Measurements from ENCODE around the gene DPP6. TPM values are rescaled to one million over a fixed set of nuclear protein-coding genes. Genes with fewer than 3 reads are reported as not detected.

Gene DPP6
- polyA plus RNA-seq, 1 of the 3 experiments (the other 2 are of a cell fraction) = not detected

GRCh38 chr7:154844955-154845354 lies 792.8 kb downstream of the DPP6 start:
- CTCF ChIA-PET = interaction anchor here (0.8 to 5.5 kb wide), 8 partner anchors 8 to 500 kb away, joined by 3 to 29 read pairs (median 6); no protein-coding TSS in a partner anchor
- DNase-seq = no peak

More at GRCh38 chr7:154844955-154845354, 792.8 kb downstream of the DPP6 start:
- Histone ChIP-seq H3K27me3 (ENCODE audit: insufficient read depth) (no peaks in the 10 kb centered on the region), H3K36me3 (replicated peaks in 1 of 2; ENCODE audit: control insufficient read depth in 1 of 2, insufficient read depth in 2 of 2, low read length in 1 of 2) (no peaks in the 10 kb centered on the region), H3K4me2 (no peak overlapping the region), H4K20me1 (ENCODE audit: insufficient read depth) (no peaks in the 10 kb centered on the region), H3K4me3 (ENCODE audit: low read depth in 2 of 2, low read length in 1 of 2) (no peak overlapping the region), H3K9me2 (no peaks in the 10 kb centered on the region), H3K27ac (ENCODE audit: low read depth in 2 of 2, low read length in 1 of 2) (no peak overlapping the region), H3K79me2 (ENCODE audit: insufficient read depth) (no peaks in the 10 kb centered on the region), H3K4me1 (ENCODE audit: control insufficient read depth in 1 of 2, insufficient read depth in 2 of 2, low read depth in 1 of 2, low read length in 1 of 2) (peaks cover 0 to 30% of the 10 kb centered on the region in 2 experiments; a peak in 2 of 4 replicates), H3F3A (replicated peaks; ENCODE audit: insufficient read depth) (no peaks in the 10 kb centered on the region), H3K9ac (no peak overlapping the region), H2AFZ (ENCODE audit: low read depth) (no peak overlapping the region), H3K9me3 (peaks cover 10% of the 10 kb centered on the region; the same call in 1 of the 2 replicates)
- WGBS (ENCODE audit: low lambda C conversion rate) = 23% methylated on average over 5 of the region's 5 CpGs
- TF ChIP-seq FOXJ3 (CRISPR knock-in tag; IDR thresholded peaks at IDR 0.05) = no peak
- no peak for TF ChIP-seq NRF1 (IDR thresholded peaks at IDR 0.05; ENCODE audit: low read depth, low read length)
- TF ChIP-seq FOSL2 (IDR thresholded peaks at IDR 0.05; ENCODE audit: borderline replicate concordance, low read depth) = no peak
- TF ChIP-seq GABPA (IDR thresholded peaks at IDR 0.05; ENCODE audit: low read depth) = no peak
- no peak for TF ChIP-seq POLR2AphosphoS5 (IDR thresholded peaks at IDR 0.05; ENCODE audit: low read depth, low read length)
- no peak for TF ChIP-seq GATA2 (CRISPR knock-in tag; IDR thresholded peaks at IDR 0.05)
- TF ChIP-seq PBX3 (IDR thresholded peaks at IDR 0.05) = no peak
- TF ChIP-seq USF2 (IDR thresholded peaks at IDR 0.05; ENCODE audit: borderline replicate concordance, low read depth, low read length) = no peak
- TF ChIP-seq SMC3 (IDR thresholded peaks at IDR 0.05; ENCODE audit: low read depth, low read length) = no peak
- no peak for TF ChIP-seq TCF12 (IDR thresholded peaks at IDR 0.05)
- TF ChIP-seq REST (IDR thresholded peaks at IDR 0.05; ENCODE audit: low read depth, low read length) = no peak
- no peak for TF ChIP-seq RXRA (IDR thresholded peaks at IDR 0.05; ENCODE audit: borderline replicate concordance, low read depth)
- TF ChIP-seq MEF2A (IDR thresholded peaks at IDR 0.05; ENCODE audit: borderline replicate concordance, low read depth) = no peak
- no peak for TF ChIP-seq USF1 (IDR thresholded peaks at IDR 0.05; ENCODE audit: borderline replicate concordance, low read depth)
- no peak for TF ChIP-seq RCOR1 (IDR thresholded peaks at IDR 0.05; ENCODE audit: low read length)
- no peak for TF ChIP-seq MXI1 (IDR thresholded peaks at IDR 0.05; ENCODE audit: low read depth, low read length)
- TF ChIP-seq ZBTB33 (IDR thresholded peaks at IDR 0.05; ENCODE audit: borderline replicate concordance, low read depth) = no peak
- no peak for TF ChIP-seq EZH2phosphoT487 (IDR thresholded peaks at IDR 0.05; ENCODE audit: borderline replicate concordance, low read depth)
- POLR2A ChIA-PET = no interaction called here
